Loucy (cell line): ENCODE results near the gene MCM8.
A peak's percentile ranks its signal among the peaks of the same experiment; 100 is the strongest.

Experiments
- H2AFZ ChIP-seq: fragments of 200-600 bp; sonication (generic); 2 replicates; pipeline ENCODE4 v1.6.0; 2016; ENCODE audit warnings: antibody characterized with exemption, mild to moderate bottlenecking, low read length, moderate library complexity
- H3F3A ChIP-seq: fragments of 200-600 bp; 2 replicates; pipeline ENCODE4 v1.6.0; 2016; ENCODE audit warnings: antibody characterized with exemption, low read depth, mild to moderate bottlenecking
- H3K27me3 ChIP-seq: fragments of 200-600 bp; sonication (generic); 2 replicates; pipeline ENCODE4 v1.6.1; 2014; ENCODE audit warnings: low read length, mild to moderate bottlenecking; ENCODE audit not compliant: insufficient read depth, poor library complexity, severe bottlenecking
- H3K36me3 ChIP-seq: fragments of 200-600 bp; sonication (generic); 2 replicates; pipeline ENCODE4 v1.6.1; 2016; ENCODE audit warnings: low read length; ENCODE audit not compliant: insufficient read depth
- H3K4me1 ChIP-seq: fragments of 200-600 bp; sonication (generic); 2 replicates; pipeline ENCODE4 v1.5.1; 2014; ENCODE audit warnings: low read length, mild to moderate bottlenecking; ENCODE audit not compliant: insufficient read depth, poor library complexity, severe bottlenecking
- H3K4me2 ChIP-seq: fragments of 200-600 bp; sonication (generic); 2 replicates; pipeline ENCODE4 v1.6.0; 2014; ENCODE audit warnings: antibody characterized with exemption, low read length, low read depth, mild to moderate bottlenecking; ENCODE audit not compliant: poor library complexity, severe bottlenecking
- H3K4me3 ChIP-seq: fragments of 200-600 bp; sonication (generic); 2 replicates; pipeline ENCODE4 v1.5.1; 2014; ENCODE audit warnings: low read length, mild to moderate bottlenecking, mixed read lengths; ENCODE audit not compliant: poor library complexity, severe bottlenecking
- H3K79me2 ChIP-seq: fragments of 200-600 bp; sonication (generic); 2 replicates; pipeline ENCODE4 v1.6.1; 2014; ENCODE audit warnings: low read length; ENCODE audit not compliant: insufficient read depth
- H3K9ac ChIP-seq: fragments of 200-600 bp; sonication (generic); 2 replicates; pipeline ENCODE4 v1.6.0; 2014; ENCODE audit warnings: mild to moderate bottlenecking, low read depth, low read length, moderate library complexity; ENCODE audit not compliant: poor library complexity, severe bottlenecking
- H3K9me2 ChIP-seq: fragments of 200-600 bp; sonication (generic); replicated peaks from 2 replicates; pipeline ENCODE4 v1.6.1; 2016; ENCODE audit warnings: low read depth, low read length, mixed read lengths
- H3K9me3 ChIP-seq: fragments of 200-600 bp; sonication (generic); 2 replicates; pipeline ENCODE4 v1.6.1; 2014; ENCODE audit warnings: mild to moderate bottlenecking, antibody characterized with exemption, low read length, low read depth; ENCODE audit not compliant: insufficient read depth
- H4K20me1 ChIP-seq: fragments of 200-600 bp; sonication (generic); 2 replicates; pipeline ENCODE4 v1.6.0; 2014; ENCODE audit warnings: antibody characterized with exemption, low read length, mild to moderate bottlenecking; ENCODE audit not compliant: insufficient read depth, poor library complexity, severe bottlenecking
- EZH2phosphoT487 ChIP-seq: fragments of 200-600 bp; IDR thresholded peaks from 2 replicates; pipeline ENCODE4 v1.6.1; 2018; ENCODE audit warnings: antibody characterized with exemption, mild to moderate bottlenecking, moderate library complexity, borderline replicate concordance
- TF ChIP-seq, protein P1 (sequence below): fragments of 200-600 bp; sonication (generic); conservative IDR thresholded peaks from 2 replicates; pipeline ENCODE4 v1.5.1; 2014; ENCODE audit warnings: mild to moderate bottlenecking, antibody characterized with exemption, low read length

MCM8 gene

DNA sequence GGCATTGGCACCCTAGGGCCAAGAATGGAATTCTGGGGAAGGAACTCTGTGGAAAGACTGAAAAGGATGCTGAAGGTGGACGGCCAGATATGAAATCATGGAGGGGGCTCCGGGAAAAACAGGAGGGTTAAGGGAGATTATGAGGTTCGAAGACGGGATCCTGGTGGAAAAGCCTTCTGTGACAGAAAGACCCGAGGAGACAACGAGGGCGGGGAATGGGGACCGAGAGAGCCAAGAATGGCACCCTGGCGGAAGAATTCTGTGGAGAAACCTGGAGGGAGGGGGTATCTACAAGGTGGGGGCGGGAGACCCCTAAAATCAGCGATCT, 545 bp upstream of the MCM8 start:
- Histone ChIP-seq H3K9me3 (no peaks in the 10 kb centered on the region), H2AFZ (peak overlapping the region; percentile 97), H3K4me2 (peak overlapping the region; percentile 100), H3K79me2 (peaks cover 69% of the 10 kb centered on the region), H3K4me1 (peaks cover 40% of the 10 kb centered on the region), H3K36me3 (peaks cover 22% of the 10 kb centered on the region; the same call in 1 of the 2 replicates), H3K9ac (peak overlapping the region; percentile 88), H3K9me2 (no peaks in the 10 kb centered on the region), H4K20me1 (peaks cover 5% of the 10 kb centered on the region), H3F3A (no peaks in the 10 kb centered on the region), H3K4me3 (peak overlapping the region; percentile 100), H3K27me3 (no peaks in the 10 kb centered on the region)
- TF ChIP-seq, protein P1, sequence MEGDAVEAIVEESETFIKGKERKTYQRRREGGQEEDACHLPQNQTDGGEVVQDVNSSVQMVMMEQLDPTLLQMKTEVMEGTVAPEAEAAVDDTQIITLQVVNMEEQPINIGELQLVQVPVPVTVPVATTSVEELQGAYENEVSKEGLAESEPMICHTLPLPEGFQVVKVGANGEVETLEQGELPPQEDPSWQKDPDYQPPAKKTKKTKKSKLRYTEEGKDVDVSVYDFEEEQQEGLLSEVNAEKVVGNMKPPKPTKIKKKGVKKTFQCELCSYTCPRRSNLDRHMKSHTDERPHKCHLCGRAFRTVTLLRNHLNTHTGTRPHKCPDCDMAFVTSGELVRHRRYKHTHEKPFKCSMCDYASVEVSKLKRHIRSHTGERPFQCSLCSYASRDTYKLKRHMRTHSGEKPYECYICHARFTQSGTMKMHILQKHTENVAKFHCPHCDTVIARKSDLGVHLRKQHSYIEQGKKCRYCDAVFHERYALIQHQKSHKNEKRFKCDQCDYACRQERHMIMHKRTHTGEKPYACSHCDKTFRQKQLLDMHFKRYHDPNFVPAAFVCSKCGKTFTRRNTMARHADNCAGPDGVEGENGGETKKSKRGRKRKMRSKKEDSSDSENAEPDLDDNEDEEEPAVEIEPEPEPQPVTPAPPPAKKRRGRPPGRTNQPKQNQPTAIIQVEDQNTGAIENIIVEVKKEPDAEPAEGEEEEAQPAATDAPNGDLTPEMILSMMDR: no peak
- no peak for TF ChIP-seq EZH2phosphoT487

DNA sequence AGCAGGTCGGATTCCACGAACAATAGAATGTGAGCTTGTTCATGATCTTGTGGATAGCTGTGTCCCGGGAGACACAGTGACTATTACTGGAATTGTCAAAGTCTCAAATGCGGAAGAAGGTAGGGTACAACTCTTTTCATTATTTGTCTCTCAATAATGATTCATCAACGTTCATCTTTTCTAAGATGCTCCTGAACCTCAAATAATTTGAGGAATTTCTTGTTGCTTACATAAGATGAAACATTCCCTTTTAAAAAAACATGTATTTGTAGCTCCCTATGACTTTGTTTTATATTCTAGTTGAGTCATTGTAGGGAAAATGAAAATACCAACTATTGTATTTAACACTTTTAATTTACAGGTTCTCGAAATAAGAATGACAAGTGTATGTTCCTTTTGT, 17.0 kb downstream of the MCM8 start:
- no peaks in the 10 kb centered on the region for H3K9me2 ChIP-seq
- peaks cover 79% of the 10 kb centered on the region for H3K36me3 ChIP-seq
- no peak overlapping the region for H3K4me3 ChIP-seq

DNA sequence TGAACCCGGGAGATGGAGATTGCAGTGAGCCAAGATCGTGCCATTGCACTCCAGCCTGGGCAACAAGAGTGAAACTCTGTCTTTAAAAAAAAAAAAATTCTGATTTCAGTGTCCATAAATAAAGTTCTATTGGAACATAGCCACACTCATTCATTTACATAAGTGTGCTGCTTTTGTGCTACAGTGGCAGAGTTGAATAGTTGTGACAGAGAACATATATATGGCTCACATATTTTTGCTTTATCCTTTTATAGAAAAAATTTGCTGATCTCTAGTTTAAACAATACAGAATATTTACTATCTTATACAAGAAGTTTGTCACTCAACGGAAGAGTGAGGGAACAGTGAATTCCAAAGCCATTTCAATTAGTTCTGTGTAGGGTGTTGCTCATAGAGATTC, 18.0 kb downstream of the MCM8 start:
- H3K9me2 ChIP-seq: no peaks in the 10 kb centered on the region
- peaks cover 4% of the 10 kb centered on the region; the same call in 1 of the 2 replicates for H3K79me2 ChIP-seq
- H3F3A ChIP-seq: no peaks in the 10 kb centered on the region
- H3K36me3 ChIP-seq: peaks cover 82% of the 10 kb centered on the region
- H4K20me1 ChIP-seq: no peaks in the 10 kb centered on the region
- H3K4me1 ChIP-seq: no peaks in the 10 kb centered on the region
- H3K9ac ChIP-seq: no peak overlapping the region
- no peaks in the 10 kb centered on the region for H3K27me3 ChIP-seq
- H3K4me2 ChIP-seq: no peak overlapping the region
- no peaks in the 10 kb centered on the region for H3K9me3 ChIP-seq
- TF ChIP-seq EZH2phosphoT487: no peak
- TF ChIP-seq, protein P1: no peak
- H2AFZ ChIP-seq: no peak overlapping the region
- no peak overlapping the region for H3K4me3 ChIP-seq

More for the DNA sequence above, 17.0 kb downstream of the MCM8 start:
- Histone ChIP-seq H3K9ac (no peak overlapping the region), H3K79me2 (peaks cover 4% of the 10 kb centered on the region; the same call in 1 of the 2 replicates), H3K27me3 (no peaks in the 10 kb centered on the region), H2AFZ (no peak overlapping the region), H3K9me3 (no peaks in the 10 kb centered on the region), H3K4me1 (no peaks in the 10 kb centered on the region), H3K4me2 (no peak overlapping the region), H4K20me1 (no peaks in the 10 kb centered on the region), H3F3A (no peaks in the 10 kb centered on the region)
- TF ChIP-seq, protein P1: no peak
- TF ChIP-seq EZH2phosphoT487: no peak
